ENCODE measurements around the gene PNPLA5.

Gene PNPLA5

GRCh38 chr22:43925433-43926348 lies 33.9 kb upstream of the PNPLA5 start:
- ATAC-seq = no peak
- TF ChIP-seq ZFP3 (CRISPR knock-in tag; IDR thresholded peaks at IDR 0.05) (no peak), POU6F1 (CRISPR knock-in tag; IDR thresholded peaks at IDR 0.05; ENCODE audit: borderline replicate concordance, low read depth) (no peak), OSR1 (CRISPR knock-in tag; IDR thresholded peaks at IDR 0.05) (no peak), CSDC2 (CRISPR knock-in tag; IDR thresholded peaks at IDR 0.05) (no peak), GLIS3 (CRISPR knock-in tag; IDR thresholded peaks at IDR 0.05) (no peak), BACH2 (CRISPR knock-in tag; IDR thresholded peaks at IDR 0.05; ENCODE audit: borderline replicate concordance) (no peak), RARB (CRISPR knock-in tag; IDR thresholded peaks at IDR 0.05) (no peak), ISL1 (CRISPR knock-in tag; IDR thresholded peaks at IDR 0.05) (no peak), CREB5 (CRISPR knock-in tag; IDR thresholded peaks at IDR 0.05; ENCODE audit: low read depth) (no peak), PPARA (CRISPR knock-in tag; IDR thresholded peaks at IDR 0.05; ENCODE audit: borderline replicate concordance) (no peak), ZC3H10 (CRISPR knock-in tag; IDR thresholded peaks at IDR 0.05) (no peak), TOX (CRISPR knock-in tag; IDR thresholded peaks at IDR 0.05; ENCODE audit: borderline replicate concordance) (no peak), ZNF565 (CRISPR knock-in tag; conservative IDR thresholded peaks at IDR 0.05; ENCODE audit: low read depth) (no peak), ZNF8 (CRISPR knock-in tag; IDR thresholded peaks at IDR 0.05) (no peak), ARNTL (CRISPR knock-in tag; IDR thresholded peaks at IDR 0.05; ENCODE audit: borderline replicate concordance, low read depth) (no peak), ESRRG (CRISPR knock-in tag; IDR thresholded peaks at IDR 0.05) (no peak)

- no peak for TF ChIP-seq CSRNP3 (CRISPR knock-in tag; IDR thresholded peaks at IDR 0.05)
- TF ChIP-seq TSHZ2 (CRISPR knock-in tag; IDR thresholded peaks at IDR 0.05) = no peak
- TF ChIP-seq ARNTL (CRISPR knock-in tag; IDR thresholded peaks at IDR 0.05; ENCODE audit: borderline replicate concordance, low read depth) = no peak
- no peak for TF ChIP-seq POU6F1 (CRISPR knock-in tag; IDR thresholded peaks at IDR 0.05; ENCODE audit: borderline replicate concordance, low read depth)
- no peak for TF ChIP-seq TOX (CRISPR knock-in tag; IDR thresholded peaks at IDR 0.05; ENCODE audit: borderline replicate concordance)
- TF ChIP-seq ZNF8 (CRISPR knock-in tag; IDR thresholded peaks at IDR 0.05) = no peak
- no peak for TF ChIP-seq GLIS3 (CRISPR knock-in tag; IDR thresholded peaks at IDR 0.05)
- TF ChIP-seq ESRRG (CRISPR knock-in tag; IDR thresholded peaks at IDR 0.05) = no peak
- TF ChIP-seq ZFP3 (CRISPR knock-in tag; IDR thresholded peaks at IDR 0.05) = no peak
- no peak for TF ChIP-seq ZFP30 (CRISPR knock-in tag; IDR thresholded peaks at IDR 0.05)
- no peak for TF ChIP-seq TCF4 (CRISPR knock-in tag; IDR thresholded peaks at IDR 0.05; ENCODE audit: borderline replicate concordance)
- no peak for TF ChIP-seq ISL1 (CRISPR knock-in tag; IDR thresholded peaks at IDR 0.05)
- TF ChIP-seq RARB (CRISPR knock-in tag; IDR thresholded peaks at IDR 0.05) = no peak
- no peak for TF ChIP-seq ZNF70 (CRISPR knock-in tag; IDR thresholded peaks at IDR 0.05)
- no peak for ATAC-seq
Measured at GRCh38 chr22:43924877-43925276, 33.1 kb upstream of the PNPLA5 start.

All from SK-N-SH treated with all-trans-retinoic acid at 6 μM for 48 hours (cell line).